ENCODE data around the gene TLE4.

GRCh38 chr9:79616971-79617370, 45.2 kb downstream of the TLE4 start:
- TF ChIP-seq EZH2 (IDR thresholded peaks at IDR 0.05; ENCODE audit: borderline replicate concordance, low read length) = no peak
- TF ChIP-seq CTCF (conservative IDR thresholded peaks at IDR 0.05 in 1 of 2, IDR thresholded peaks at IDR 0.05 in 1 of 2; ENCODE audit: extremely low read depth in 1 of 2, insufficient read depth in 1 of 2, low read depth in 1 of 2, low read length in 2 of 2) = no peak
